ENCODE measurements around the gene RAB22A.
"Not testable (repeated sequence)": the region's sequence is repeated elsewhere in the genome, so short reads cannot be mapped to it uniquely, and the experiment has no call there.

The RAB22A gene

DNA sequence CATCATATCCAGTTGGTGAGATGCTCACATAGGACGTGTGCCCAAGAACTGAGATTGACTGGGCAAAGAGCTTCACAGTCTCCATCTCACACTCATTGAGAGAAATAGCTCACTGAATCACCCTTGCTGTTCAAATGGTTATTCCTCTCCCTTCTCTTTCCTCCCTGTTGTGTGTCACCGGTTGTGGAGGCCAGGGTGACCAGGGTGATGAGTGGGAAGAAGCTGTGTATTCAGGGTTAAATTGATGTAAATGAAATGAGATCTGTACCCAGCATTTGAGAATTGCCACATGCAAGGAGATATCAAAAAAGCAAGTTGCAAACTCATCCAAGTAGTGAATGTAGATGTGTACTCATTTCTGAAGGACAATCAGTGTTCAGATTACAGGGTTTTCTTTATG, 43.0 kb downstream of the RAB22A start:
- no peak for DNase-seq

DNA sequence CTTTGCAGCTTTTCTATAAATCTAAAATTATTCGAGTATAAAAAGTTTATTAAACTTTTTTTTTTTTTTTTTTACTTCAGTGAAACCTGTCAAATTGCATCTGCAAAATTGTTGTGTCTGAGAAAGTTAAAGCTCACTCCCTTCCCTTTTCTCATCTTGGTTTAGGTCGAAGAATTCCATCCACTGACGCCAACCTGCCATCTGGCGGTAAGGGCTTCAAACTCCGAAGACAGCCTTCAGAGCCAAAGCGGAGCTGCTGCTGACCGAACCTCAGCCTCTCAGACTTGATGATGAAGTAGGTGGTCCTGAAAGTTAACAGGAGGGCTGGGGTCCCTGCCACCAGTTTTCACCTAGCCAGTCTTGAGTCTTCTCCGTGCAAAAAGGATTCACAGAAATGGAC, 49.9 kb downstream of the RAB22A start:
- no peak for DNase-seq

DNA sequence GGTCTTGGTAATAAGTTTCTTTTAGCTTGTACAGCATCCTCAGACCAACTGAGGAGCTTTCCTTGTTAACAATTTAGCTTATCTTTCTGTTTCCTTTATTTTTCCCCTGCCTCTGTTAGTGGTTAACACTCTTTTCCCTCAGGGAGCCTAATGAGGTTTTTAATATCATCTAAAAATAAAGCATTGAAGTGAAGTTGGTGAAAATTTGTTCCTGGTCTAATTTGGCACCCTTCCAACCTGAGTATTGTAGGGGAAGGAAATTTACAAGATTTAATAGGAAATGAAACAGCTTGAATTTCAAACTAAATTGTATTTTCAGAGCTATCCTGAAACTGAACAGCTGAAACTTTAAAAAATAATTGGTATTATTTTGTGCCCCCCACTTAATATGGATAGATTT, 51.4 kb downstream of the RAB22A start:
- DNase-seq: no peak

GRCh38 chr20:58361481-58362205, 52.1 kb downstream of the RAB22A start:
- DNase-seq: no peak

DNA sequence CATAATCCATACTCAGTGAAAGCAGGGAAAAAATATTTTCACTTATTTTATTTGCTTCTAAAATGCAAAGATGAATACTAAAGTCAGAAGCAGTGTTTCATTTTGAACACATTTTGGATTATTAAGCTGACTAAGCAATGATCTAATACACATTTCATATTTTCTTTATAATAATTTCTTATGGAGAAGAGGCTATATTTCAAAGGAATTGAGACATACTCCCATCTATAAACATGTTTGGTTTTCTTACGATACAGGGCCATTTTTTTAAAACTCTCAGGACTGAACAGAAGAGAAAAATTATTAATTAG, 52.6 kb downstream of the RAB22A start:
- DNase-seq: no peak

- no peak for DNase-seq
Measured at GRCh38 chr20:58362970-58363369, 53.5 kb downstream of the RAB22A start.

- DNase-seq: no peak
Measured at GRCh38 chr20:58366866-58367265, 57.4 kb downstream of the RAB22A start.

GRCh38 chr20:58372806-58373205, 63.3 kb downstream of the RAB22A start:
- DNase-seq: no peak

DNA sequence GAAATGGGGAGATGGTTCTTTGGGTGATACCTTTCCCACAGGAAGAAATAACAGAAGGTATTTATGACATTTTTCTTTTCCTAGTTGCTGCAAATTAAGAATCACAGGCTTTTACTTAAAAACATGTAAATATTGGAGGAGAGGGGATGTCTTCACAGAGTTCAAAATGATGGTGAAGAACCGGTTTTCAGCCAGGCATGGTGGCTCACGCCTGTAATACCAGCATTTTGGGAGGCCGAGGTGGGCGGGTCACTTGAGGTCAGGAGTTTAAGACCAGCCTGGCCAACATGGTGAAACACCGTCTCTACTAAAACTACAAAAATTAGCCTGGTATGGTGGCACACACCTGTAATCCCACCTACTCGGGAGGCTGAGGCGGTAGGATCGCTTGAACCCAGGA, 63.8 kb downstream of the RAB22A start:
- DNase-seq: not testable (repeated sequence)

DNA sequence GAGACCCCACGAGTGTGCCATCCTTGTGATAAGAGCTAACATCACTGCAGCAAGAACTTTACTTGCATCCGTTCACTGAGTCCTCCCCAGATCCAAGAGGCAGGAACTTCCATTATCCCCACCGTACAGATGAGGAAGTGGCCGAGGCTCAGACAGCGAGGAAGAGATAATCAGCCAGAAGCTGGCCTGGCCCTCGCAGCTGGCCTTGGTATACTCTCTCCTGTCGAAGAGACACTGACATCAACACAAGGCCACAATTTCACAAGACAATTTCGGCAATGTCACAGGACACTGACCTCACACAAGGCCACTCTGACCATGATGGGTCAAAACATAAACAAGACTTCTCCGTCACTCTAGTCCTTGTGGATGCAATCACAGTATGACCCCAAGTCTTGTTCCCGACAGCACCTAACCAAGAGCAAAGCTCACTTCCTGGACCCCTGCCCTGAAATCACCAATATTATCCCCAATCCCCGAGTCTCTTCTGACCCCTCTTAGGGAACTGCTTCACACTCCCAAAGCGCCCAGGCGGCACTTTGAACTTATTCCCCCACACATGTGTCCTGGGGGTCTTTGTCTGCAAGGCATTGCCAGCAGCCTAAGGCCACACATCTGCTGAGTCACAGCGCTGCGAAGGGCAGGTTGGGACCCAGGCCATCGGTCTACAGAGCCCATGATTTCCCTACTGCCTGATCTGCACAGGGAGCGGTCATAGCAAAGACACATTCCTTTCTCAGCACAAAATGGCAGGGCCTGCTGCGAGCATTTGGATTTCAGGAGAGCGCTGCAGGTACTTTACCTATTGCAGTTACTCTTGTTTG, 64.7 kb downstream of the RAB22A start:
- no peak for DNase-seq

- DNase-seq: no peak
Measured at GRCh38 chr20:58374906-58375758, 65.6 kb downstream of the RAB22A start.

- no peak for DNase-seq
Measured at GRCh38 chr20:58375759-58376352, 66.3 kb downstream of the RAB22A start.

- no peak for DNase-seq
Measured at GRCh38 chr20:58377017-58377416, 67.5 kb downstream of the RAB22A start.

DNA sequence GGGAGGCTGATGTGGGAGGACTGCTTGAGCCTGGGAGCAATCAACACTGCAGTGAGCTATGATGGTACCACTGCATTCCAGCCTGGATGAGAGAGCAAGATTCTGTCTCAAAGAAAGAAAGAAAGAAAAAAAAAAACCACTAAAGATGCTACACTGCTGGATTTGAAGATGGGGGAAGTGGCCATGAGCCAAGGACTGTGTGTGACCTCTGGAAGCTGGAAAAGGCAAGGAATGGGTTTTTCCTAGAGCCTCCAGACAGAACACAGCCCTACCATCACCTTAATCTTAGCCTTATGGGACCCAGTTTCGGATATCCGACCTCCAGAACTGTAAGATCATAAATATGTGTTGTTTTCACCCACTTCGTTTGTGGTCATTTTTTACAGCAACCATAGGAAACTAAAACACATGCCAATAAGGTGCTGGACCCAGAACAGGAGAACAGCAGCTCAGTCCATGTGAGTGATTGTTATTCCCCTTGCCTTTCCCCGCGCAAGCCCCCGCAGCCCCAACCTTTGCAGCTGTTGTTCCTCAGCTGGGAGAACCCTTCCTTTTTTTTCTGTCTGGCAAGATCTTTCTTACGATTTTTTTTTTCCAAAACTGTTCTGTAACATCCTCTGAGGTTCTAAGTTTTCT, 68.4 kb downstream of the RAB22A start:
- DNase-seq: no peak

GRCh38 chr20:58378704-58379103, 69.2 kb downstream of the RAB22A start:
- no peak for DNase-seq

GRCh38 chr20:58381627-58382026, 72.1 kb downstream of the RAB22A start:
- no peak for DNase-seq

DNA sequence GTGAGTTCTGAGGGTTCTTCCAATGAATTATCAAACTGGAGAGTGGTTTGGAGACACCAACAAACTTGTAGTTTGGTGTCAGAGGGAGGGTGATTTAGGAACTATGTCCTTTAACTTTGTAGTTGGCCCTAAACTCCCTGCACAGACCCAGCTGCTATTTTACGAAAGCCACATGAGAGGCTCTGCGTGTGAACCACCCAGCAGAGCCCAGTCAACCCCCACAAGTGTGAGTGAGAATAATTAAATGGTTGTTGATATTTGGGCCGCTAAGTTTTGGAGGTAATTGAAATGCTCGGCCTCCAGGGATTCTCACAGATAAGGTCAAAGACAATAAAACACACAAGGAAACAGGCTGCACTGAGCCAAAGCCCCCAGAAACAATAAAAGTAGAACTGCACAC, 72.6 kb downstream of the RAB22A start:
- DNase-seq: no peak

DNA sequence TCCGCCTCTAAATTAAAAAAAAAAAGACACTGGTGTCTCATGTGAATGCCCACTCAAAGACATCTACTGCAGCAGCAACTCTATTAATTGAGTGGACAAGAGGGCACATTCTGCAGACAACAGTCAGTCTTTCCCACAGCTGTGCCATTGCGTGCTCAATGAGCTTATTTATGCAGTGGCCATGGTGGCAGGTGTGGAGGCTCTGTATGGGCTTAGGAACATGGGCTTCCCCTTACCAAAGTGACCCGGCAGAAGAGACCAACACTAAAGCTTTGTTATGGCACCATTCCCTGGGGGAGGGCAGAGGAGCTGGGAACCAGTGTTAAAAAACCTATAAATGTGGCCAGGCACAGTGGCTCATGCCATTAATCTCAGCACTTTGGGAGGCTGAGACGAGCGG, 75.3 kb downstream of the RAB22A start:
- DNase-seq: no peak

- DNase-seq: no peak
Measured at GRCh38 chr20:58388028-58388601, 78.6 kb downstream of the RAB22A start.

DNA sequence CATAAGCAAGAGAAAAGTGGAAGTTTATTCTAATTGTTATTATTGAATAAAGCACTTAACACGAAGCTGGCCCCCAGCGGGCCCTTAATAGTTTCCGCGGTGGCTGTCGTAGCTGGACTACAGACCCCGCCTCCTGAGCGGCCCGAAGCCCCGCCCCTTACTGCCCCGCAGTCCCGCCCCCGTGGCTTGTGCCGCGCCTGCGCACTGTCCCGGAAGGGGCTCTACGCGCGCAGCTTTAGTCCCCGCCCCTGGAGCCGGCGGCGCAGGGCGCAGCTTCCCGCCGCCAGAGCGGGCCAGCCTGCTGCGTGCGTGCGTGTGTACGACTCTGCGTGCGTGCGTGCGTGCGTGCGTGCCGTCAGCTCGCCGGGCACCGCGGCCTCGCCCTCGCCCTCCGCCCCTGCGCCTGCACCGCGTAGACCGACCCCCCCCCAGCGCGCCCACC, 79.4 kb downstream of the RAB22A start, which contains the start of gene VAPB:
TSS of gene VAPB (plus strand) at position 348 of the 442 bp plus-strand sequence. CDS start 231 bp downstream, outside the sequence.
- DNase-seq: peak; percentile 95

DNA sequence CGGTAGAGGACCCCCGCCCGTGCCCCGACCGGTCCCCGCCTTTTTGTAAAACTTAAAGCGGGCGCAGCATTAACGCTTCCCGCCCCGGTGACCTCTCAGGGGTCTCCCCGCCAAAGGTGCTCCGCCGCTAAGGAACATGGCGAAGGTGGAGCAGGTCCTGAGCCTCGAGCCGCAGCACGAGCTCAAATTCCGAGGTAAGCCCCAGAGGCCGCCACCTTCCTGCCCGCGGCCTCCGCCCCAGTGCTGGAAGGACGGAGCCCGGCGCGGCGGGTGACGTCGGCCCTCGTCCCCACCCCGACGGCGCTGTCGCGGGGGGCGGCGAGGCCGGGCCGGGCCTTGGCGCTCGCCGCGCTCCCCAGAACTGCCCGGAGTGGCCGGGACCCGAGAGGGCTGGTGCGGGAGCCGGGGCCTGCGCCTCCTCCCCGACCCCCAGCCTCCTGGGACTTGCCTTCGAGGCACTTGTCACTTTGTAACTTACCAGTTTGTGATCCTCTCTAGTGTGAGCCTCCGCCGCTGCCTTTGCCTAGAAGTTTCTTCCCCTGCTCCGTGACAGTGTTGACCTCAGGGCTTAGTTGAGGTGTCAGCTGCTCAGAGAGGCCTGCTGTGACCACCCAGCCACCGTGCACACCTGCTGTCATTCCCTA, 79.9 kb downstream of the RAB22A start:
- peak; percentile 36 for DNase-seq
